IMR-90 (cell line): ENCODE results near the gene CCSER1.

Experiments used
- CEBPB ChIP-seq: IDR thresholded peaks from 2 replicates; pipeline ENCODE4 v1.6.1; 2012; ENCODE audit warnings: low read depth, low read length, improper control_type of control experiment
- CHD1 ChIP-seq: IDR thresholded peaks from 2 replicates; pipeline ENCODE4 v1.6.1; 2012; ENCODE audit warnings: low read depth, low read length, improper control_type of control experiment
- CTCF ChIP-seq: conservative IDR thresholded peaks from 2 replicates; pipeline ENCODE4 v1.5.1; 2012; ENCODE audit warnings: mild to moderate bottlenecking, low read depth, low read length, improper control_type of control experiment
- ELK1 ChIP-seq: fragments of 150-350 bp; IDR thresholded peaks from 2 replicates; pipeline ENCODE4 v1.6.1; 2016; ENCODE audit warnings: low read depth, mild to moderate bottlenecking, low read length, moderate library complexity, borderline replicate concordance
- FOS ChIP-seq: fragments of 150-350 bp; IDR thresholded peaks from 2 replicates; pipeline ENCODE4 v1.6.1; 2016; ENCODE audit warnings: low read depth, low read length
- MAFK ChIP-seq: IDR thresholded peaks from 2 replicates; pipeline ENCODE4 v1.6.1; 2012; ENCODE audit warnings: low read depth, low read length, improper control_type of control experiment
- MXI1 ChIP-seq: IDR thresholded peaks from 2 replicates; pipeline ENCODE4 v1.6.1; 2012; ENCODE audit warnings: low read depth, mild to moderate bottlenecking, low read length, moderate library complexity, borderline replicate concordance
- POLR2A ChIP-seq: IDR thresholded peaks from 2 replicates; pipeline ENCODE4 v1.6.1; 2012; ENCODE audit warnings: mild to moderate bottlenecking, low read depth, low read length
- RAD21 ChIP-seq: IDR thresholded peaks from 2 replicates; pipeline ENCODE4 v1.6.1; 2012; ENCODE audit warnings: low read length, improper control_type of control experiment
- RCOR1 ChIP-seq: IDR thresholded peaks from 2 replicates; pipeline ENCODE4 v1.6.1; 2012; ENCODE audit warnings: mild to moderate bottlenecking, low read length, improper control_type of control experiment; ENCODE audit not compliant: insufficient replicate concordance
- SMC3 ChIP-seq: fragments of 150-350 bp; IDR thresholded peaks from 2 replicates; pipeline ENCODE4 v1.6.1; 2016; ENCODE audit warnings: low read depth, mild to moderate bottlenecking, antibody characterized with exemption, low read length, moderate library complexity
- TF ChIP-seq, protein P1 (sequence below): fragments of 150-350 bp; IDR thresholded peaks from 2 replicates; pipeline ENCODE4 v1.6.1; 2017; ENCODE audit warnings: mild to moderate bottlenecking, antibody characterized with exemption, low read length, low read depth

DNA sequence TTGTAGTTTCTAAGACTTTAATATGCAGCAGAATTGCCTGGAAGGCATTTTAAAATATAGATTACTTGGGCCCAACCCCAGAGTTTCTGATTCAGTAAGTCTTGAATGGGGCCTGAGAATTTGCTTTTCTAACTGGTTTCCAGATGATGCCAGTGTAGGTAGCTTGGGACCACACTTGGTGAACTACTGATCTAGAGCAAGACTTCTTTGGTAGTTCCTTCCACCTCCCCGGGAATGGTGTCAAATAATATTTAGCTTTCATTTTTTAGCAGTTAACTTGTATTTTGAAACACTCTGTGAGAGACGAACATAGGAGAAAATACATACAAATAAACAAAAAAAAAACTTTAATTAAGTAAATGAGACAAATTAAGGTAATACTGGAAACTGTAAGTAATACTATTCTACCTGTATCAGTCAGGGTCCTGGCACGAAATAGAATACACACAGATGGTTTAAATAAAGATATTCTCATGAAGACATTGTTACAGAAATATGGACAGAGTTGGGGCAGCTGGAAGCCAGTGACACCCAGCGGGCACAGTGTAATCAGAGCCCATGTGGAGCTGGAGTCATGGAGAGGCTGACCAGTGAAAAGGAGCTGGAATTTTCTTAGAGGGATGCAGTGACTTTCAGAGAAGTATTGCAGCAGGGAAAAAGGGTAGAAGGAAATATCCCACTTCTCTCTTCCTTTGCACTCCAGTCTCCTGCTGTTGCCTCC is 905.7 kb downstream of the CCSER1 start:
- TF ChIP-seq CTCF = no peak
- TF ChIP-seq POLR2A = no peak
- no peak for TF ChIP-seq FOS
- TF ChIP-seq SMC3 = no peak
- TF ChIP-seq, protein P1, sequence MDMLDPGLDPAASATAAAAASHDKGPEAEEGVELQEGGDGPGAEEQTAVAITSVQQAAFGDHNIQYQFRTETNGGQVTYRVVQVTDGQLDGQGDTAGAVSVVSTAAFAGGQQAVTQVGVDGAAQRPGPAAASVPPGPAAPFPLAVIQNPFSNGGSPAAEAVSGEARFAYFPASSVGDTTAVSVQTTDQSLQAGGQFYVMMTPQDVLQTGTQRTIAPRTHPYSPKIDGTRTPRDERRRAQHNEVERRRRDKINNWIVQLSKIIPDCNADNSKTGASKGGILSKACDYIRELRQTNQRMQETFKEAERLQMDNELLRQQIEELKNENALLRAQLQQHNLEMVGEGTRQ = no peak
- TF ChIP-seq ELK1 = no peak
- TF ChIP-seq MAFK = no peak
- no peak for TF ChIP-seq RCOR1
- no peak for TF ChIP-seq CHD1
- TF ChIP-seq CEBPB = no peak
- TF ChIP-seq RAD21 = no peak
- no peak for TF ChIP-seq MXI1
